ENCODE data around the gene CRTAP.
A peak's percentile ranks its signal among the peaks of the same experiment; 100 is the strongest.
"Not testable (repeated sequence)": the region's sequence is repeated elsewhere in the genome, so short reads cannot be mapped to it uniquely, and the experiment has no call there.

CRTAP gene

GRCh38 chr3:33113772-33114621, at the start of gene CRTAP:
Gene CRTAP, plus strand, starts transcription at chr3:33114014. Its CDS starts 64 bp downstream, at chr3:33114078.
- DNase-seq, result peak; percentile 46 to 97 (median 87)

DNA sequence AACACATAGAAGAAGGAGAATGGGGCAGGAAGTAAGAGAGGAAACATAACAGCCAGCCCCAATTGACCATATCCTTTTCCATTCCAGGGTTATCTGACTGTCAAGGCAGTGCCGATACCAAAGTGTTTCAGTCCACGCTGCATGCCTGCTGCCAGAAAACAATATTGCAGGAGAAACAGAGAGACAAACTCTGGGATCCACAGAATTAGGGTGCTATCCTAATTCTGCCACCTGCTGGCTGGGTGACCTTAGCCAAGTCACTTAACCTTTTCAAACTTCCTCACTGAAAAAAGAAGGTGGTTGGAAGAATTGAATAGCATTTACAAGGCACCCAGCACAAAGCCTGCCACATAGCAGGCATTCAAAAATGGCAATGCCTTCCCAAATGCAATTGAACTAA, 48.9 kb upstream of the CRTAP start:
- no peak for DNase-seq

DNA sequence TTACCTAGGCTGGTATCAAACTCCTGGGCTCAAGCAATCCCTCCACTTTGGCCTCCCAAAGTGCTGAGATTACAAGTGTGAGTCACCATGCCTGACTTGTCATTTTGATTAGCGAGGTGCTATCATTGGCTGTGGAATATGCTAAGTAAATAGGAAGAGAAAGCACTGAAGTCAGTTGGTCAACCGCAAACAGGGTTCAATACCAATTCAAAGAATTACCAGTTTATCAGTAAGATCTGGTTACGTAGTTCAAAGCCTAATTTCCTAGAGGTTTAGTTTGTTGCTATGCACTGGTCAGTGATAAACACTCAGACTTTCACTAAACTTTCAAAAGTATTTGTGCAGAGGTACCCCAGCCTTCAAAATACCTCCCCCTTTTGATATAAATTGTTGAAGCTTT, 46.3 kb upstream of the CRTAP start:
- no peak for DNase-seq

DNA sequence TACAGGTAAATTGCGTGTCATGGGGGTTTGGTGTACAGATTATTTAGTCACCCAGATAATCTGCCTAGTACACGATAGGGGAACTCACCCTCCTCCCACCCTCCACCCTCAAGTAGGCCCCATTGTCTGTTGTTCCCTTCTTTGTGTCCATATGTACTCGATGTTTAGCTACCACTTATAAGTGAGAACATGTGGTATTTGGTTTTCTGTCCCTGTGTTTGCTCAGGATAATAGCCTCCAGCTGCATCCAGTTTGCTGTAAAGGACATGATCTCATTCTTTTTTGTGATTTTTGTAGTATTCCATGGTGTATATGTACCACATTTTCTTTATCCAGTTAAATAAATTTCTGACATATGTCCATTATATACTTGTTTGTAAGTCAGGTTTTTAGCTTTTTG, 44.0 kb upstream of the CRTAP start:
- DNase-seq, result not testable (repeated sequence)

DNA sequence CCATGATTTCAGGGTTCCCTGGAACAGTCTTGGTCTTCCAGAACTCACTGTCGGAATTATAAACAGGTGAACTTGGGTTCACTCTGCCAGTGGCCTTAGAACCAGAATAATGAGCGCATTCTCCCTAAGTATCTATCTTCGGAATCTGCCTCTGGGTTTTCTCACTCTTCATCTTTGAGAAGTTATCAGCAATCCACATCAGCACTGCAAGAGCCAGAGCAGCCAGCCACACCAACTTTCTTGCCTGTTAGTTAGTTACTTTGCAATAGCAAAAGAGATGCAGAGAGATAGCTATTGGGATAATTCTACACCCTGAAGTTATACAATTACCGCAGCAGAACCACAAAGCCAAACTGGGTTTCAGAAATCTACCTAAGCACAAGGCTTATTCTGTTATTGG, 42.6 kb upstream of the CRTAP start:
- DNase-seq, result no peak

- DNase-seq, result no peak
Observed at GRCh38 chr3:33071946-33072345, 41.9 kb upstream of the CRTAP start.

- peak in 39 of 58 donors; percentile 7 to 68 (median 24) for DNase-seq
Observed at GRCh38 chr3:33074217-33075067, 39.4 kb upstream of the CRTAP start.

DNA sequence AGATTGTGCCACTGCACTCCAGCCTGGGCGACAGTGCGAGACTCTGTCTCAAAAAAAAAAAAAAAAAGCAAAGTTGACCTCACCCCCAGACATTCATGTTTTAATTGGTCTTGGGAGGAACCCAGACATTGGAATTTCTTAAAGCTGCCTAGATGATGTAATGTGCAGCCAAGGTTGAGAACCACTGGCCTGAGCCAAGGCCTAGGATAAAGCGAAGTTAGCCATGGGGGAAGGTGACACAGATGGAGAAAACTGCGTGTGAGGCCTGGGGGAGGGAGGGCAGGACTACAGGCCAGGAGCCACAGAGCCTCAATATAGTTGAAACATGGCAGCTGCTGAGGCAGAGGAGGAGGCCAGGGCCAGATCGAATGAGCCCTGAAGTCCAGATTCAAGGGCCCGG, 37.8 kb upstream of the CRTAP start:
- no peak for DNase-seq

DNA sequence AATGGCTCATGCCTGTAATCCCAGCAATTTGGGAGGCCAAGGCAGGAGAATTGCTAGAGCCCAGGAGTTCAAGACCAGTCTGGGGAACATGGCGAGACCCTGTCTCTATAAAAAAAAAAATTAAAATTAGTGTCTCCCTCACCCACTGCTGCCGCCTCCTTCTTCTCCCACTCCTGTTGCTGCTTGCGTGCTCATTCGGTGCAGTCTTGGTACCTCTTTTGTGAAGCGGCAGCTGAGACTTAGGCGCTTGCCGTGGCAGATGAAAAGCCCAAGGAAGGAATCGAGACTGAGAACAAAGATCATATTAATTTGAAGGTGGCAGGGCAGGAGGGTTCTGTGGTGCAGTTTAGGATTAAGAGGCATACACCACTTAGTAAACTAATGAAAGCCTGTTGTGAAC, 36.9 kb upstream of the CRTAP start:
- DNase-seq, result peak in 1 of 58 donors; percentile 8

DNA sequence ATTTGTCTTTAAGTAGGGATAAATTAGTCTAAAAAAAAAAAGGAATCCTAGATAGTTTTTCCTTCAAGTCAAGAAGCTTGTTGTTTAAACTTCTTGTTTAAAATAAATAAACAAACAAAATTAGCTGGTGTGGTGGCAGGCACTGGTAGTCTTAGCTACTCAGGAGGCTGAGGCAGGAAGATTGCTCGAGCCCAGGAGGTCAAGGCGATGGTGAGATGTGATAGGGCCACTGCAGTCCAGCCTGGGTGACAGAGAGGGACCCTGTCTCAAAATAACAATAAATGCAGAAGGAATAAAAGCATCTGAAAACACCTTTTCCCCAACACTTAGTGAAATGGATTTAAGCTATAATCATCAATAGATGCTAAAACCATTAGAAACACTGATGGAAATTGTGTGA, 35.8 kb upstream of the CRTAP start:
- no peak for DNase-seq

DNA sequence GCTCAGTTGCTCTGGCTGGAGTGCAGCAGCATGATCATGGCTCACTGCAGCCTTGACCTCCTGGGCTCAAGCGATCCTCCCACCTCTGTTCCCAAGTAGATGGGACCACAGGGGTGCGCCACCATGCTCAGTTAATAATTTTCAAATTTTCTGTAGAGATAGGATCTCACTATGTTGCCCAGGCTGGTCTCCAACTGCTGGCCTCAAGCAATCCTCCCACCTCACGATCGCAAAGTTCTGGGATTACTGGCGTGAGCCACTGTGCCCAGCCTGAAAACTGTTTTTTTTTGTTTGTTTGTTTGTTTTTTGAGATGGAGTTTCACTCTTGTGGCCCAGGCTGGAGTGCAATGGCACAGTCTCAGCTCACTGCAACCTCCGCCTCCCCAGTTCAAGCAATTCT, 34.0 kb upstream of the CRTAP start:
- DNase-seq, result not testable (repeated sequence)

DNA sequence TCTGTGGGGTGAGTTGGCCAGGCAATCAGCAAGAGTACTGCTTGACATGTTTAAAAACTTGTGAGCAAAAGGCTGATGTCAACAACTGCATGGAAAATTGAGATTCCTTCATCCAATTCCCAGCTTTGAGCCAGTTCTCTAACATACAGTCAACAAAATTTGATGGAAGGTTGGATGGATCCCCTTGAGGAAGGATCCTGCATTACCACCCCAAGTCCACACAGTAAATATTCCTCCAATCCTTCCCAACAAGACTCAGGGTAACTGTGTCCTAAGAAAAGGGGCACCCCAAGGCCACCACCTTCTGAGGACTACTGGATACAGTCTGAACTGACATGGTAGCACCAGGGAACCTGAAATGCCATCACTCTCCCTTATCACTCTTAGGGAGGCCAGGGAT, 32.0 kb upstream of the CRTAP start:
- no peak for DNase-seq

DNA sequence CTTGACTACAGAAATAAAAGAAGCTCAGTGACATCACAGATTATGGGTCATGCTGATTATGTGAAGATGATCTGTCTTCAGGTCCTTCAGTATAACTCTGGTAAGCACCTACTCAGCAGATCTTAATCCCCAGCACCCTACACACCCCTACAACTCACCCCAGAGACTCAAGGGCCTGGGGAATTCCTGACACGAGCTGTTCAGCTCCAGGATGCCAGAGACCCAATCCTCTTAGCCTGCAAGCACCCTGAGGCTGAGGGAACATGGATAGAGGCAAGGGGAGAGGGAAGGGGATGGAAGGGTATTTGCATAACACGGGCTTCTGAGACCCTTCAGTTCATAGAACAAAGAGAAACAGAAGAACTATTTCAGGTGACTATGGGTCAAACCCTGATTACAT, 29.9 kb upstream of the CRTAP start:
- no peak for DNase-seq

DNA sequence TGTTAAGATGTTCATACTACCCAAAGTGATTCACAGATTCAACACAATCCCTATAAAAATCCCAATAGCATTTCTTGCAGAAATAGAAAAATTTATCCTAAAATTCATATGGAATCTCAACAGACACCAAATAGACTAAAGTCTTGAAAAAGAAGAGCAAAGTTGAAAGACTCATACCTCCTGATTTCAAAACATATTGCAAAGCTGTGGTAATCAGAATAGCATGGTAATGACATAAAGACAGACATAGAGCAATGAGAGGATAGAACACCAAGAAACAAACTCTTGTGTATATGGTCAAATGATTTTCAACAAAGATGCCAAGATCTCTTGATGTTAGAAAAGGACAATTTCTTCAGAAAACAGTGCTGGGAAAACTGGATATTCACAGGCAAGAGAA, 25.1 kb upstream of the CRTAP start:
- no peak for DNase-seq

GRCh38 chr3:33089515-33089914, 24.3 kb upstream of the CRTAP start:
- no peak for DNase-seq

GRCh38 chr3:33091746-33092145, 22.1 kb upstream of the CRTAP start:
- DNase-seq, result no peak

DNA sequence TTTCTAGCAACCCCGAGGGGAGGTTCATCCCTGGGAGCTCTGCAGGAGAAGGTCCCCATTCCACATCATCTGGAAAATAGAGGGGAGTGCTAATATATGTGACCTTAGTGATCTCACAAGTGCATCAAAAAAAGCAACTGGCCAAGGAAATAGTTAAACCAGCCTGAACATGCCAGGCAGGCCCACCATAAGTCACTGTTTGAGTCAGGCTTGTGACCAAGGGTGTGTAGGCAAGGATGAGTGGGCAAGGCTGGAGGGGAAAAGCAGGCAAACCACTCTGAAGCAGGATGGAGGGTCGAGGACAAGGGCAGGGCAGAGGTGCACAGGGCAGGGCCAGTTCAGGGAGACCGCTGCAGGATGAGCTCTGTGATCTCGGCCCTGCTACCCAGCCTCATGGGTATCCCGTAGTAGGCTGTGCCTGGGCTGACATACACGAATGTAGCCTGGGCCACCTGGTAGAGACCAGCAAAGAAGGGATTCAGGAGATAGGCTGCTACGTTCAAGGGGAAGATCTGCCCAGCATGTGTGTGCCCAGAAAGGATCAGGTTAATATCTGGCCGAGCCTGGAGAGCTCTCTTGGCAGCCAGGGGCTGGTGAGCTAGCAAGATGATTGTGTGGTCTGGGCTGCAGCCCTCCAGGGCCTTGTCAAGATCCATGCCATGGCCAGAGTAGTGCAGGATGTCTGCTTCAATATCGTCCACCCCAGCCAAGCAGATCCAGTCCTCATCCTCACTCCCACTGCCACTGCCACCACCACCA, 21.1 kb upstream of the CRTAP start:
- no peak for DNase-seq

GRCh38 chr3:33093847-33094246, 20.0 kb upstream of the CRTAP start:
- DNase-seq, result no peak

GRCh38 chr3:33095436-33095835, 18.4 kb upstream of the CRTAP start:
- DNase-seq, result no peak

DNA sequence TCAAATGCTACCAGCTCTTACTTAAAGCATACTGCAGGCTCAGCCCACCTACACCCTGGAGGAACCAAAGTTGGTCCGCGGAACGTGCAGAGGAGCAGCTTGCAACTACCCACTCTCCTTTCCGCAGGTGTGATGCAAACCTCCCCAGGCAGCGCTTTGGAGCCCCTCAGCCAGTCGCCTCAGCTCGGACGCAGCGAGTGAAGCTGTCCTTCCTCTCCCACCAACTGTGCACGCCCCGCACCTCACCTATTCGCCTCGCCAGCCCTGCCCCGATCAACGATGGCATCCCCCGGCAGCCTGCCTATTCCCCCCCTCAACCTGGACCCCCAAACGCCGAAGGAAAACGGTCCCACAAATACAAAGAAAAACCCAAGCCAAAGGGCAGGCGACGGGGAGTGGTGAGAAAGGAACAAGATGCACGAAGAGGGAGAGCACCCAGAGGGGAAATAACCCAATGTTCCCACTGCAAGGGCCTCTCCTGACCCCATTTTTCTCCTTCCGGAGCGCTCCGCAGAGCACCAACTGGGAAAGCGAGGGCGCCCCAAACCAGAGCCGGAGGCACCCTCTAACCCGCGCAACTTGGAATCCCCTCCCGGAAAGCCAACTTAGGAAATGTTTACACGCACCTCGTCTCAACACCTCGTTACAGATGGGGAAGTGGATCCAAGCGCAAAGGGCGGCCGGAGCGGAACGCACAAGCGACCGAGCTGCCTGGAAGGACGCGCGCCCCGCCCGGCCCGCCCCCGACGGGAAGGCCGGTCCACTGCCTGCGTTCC, 17.5 kb upstream of the CRTAP start:
- DNase-seq, result peak in 43 of 58 donors; percentile 16 to 72 (median 52)

DNA sequence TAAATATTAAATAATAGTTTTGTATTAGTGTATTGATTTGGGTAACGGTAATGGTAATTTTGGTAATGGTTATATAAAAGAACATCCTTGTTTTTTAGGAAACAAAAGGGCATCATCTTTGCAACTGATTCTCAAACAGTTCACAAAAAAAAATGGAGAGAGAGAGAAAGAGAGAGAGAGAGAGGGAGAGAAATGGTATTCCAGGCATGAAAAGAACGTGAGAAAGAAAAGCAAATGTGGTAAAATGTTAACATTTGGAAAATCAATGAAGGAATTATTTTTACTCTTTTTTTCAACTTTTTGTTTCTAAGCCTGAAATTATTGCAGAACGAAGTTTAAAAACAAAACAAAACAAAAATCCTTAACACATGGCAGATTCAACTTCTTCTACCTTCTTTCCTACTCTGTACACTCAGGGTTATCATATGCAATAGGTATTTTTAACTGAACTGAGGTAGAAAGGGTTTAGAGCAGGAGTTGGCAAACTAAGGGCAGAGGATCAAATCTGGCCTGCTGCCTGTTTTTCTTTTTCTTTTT, 14.6 kb upstream of the CRTAP start:
- no peak for DNase-seq
